ENCODE data around the gene NRG2.

NRG2 gene

DNA sequence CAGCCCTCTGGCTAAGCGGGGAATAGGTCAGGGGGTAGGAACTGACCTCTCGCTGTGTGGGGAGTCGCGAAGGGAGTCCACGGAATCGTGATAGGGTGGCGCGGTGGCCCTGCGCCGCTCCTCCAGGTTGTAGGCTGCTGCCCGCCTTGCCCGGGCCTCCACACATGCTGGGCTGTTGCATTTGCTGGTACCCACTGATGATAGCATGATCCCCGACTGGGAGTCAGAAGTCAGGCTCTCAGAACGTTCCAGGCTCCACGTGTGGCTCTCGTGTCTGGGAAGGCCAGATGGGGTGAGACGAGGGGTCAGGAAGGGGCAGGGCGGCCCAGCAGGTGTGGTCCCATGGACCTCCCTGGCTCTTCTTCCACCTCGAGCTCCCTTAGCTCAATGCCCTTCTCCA is 191.5 kb downstream of the NRG2 start:
- H3K4me3 ChIP-seq (ENCODE audit: low read depth in 1 of 2, low read length in 2 of 2): no peak overlapping the region

DNA sequence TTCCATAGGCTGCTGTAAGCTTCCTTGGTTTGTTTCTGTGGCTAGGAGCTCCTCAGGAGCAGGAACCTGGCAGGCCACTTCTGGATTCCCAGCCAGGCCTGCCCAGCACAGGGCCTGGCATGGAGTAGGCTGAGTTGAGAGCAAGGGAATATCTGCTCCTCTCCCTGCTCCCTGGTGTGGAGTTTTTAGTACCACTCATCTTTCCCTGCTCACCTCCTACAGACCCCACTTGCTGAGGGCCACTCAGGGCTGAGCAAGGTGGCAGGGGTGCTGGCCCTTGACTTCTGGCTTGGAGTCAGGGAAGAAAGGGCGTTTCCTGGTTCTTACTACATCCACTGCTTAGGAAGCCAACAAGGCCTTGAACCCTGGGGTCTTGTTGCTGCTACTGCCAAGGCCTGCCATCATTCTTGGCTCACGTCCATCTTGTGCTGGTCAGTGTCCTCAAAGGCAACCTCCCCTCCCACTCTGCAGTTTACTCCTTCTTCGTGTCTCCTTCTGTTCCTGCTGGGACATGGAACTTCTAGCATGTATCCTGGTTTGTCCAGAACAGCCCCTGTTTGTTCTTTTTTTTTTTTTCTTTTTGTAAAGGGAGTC is 192.6 kb downstream of the NRG2 start:
- H3K4me1 ChIP-seq (ENCODE audit: control insufficient read depth in 1 of 2, insufficient read depth in 2 of 2, low read length in 2 of 2): no peaks in the 10 kb centered on the region
- H3K36me3 ChIP-seq (ENCODE audit: control insufficient read depth in 1 of 2, insufficient read depth in 2 of 2, low read length in 2 of 2): peaks cover 0 to 6% of the 10 kb centered on the region in 2 donors
- no peaks in the 10 kb centered on the region for H3K9me3 ChIP-seq (ENCODE audit: control insufficient read depth in 1 of 2, low read length in 2 of 2)
- no peak overlapping the region for H3K4me3 ChIP-seq (ENCODE audit: low read depth in 1 of 2, low read length in 2 of 2)
- H3K27ac ChIP-seq (ENCODE audit: low read length): no peak overlapping the region
- H3K27me3 ChIP-seq (ENCODE audit: low read depth, low read length): no peaks in the 10 kb centered on the region

More for the DNA sequence above, 191.5 kb downstream of the NRG2 start:
- Histone ChIP-seq H3K27ac (ENCODE audit: low read length) (no peak overlapping the region), H3K9me3 (ENCODE audit: control insufficient read depth in 1 of 2, low read length in 2 of 2) (no peaks in the 10 kb centered on the region), H3K36me3 (ENCODE audit: control insufficient read depth in 1 of 2, insufficient read depth in 2 of 2, low read length in 2 of 2) (peaks cover 0 to 6% of the 10 kb centered on the region in 2 donors), H3K4me1 (ENCODE audit: control insufficient read depth in 1 of 2, insufficient read depth in 2 of 2, low read length in 2 of 2) (no peaks in the 10 kb centered on the region), H3K27me3 (ENCODE audit: low read depth, low read length) (no peaks in the 10 kb centered on the region)

DNA sequence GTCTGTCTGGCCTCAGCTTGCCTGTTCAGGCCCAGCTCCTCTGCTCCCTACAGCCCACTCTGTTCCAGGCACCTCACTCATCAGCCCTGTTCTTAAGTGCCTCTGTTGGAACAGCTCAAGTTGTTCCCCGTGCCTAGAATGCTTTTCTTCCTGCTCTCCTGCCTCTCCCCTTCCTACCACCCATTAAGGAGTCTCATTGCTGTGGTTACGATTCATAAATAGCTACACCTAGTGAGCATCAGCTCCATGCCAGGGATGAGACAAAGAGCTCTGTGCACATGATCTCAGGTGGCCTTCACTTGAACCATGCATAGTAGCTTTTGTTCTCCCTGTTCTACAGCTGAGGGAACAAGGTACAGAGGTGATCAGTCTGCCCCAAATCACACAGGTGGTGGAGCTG is 193.2 kb downstream of the NRG2 start:
- no peaks in the 10 kb centered on the region for H3K27me3 ChIP-seq (ENCODE audit: low read depth, low read length)
- H3K9me3 ChIP-seq (ENCODE audit: control insufficient read depth in 1 of 2, low read length in 2 of 2): no peaks in the 10 kb centered on the region
- H3K4me1 ChIP-seq (ENCODE audit: control insufficient read depth in 1 of 2, insufficient read depth in 2 of 2, low read length in 2 of 2): no peaks in the 10 kb centered on the region
- H3K27ac ChIP-seq (ENCODE audit: low read length): no peak overlapping the region
- H3K4me3 ChIP-seq (ENCODE audit: low read depth in 1 of 2, low read length in 2 of 2): no peak overlapping the region
- H3K36me3 ChIP-seq (ENCODE audit: control insufficient read depth in 1 of 2, insufficient read depth in 2 of 2, low read length in 2 of 2): peaks cover 0 to 6% of the 10 kb centered on the region in 2 donors

DNA sequence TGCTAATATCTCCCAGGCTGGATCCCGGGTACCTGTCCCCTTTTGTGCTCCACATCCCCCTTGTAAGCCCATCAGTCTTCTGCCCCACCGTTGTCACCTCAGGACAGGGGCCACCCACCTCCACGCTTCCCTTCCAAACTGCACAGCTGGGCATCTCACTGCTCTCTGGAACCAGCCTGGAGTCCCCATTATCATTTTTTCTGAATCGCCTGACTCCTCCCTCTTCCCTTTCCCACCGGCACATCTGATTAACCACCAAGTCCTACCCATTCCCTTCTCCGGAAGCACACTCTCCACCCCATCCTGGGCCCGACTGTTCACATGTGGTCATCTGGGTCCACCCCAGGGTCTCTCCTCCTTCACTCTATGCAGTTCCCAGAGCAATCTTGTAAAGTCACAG is 193.6 kb downstream of the NRG2 start:
- no peaks in the 10 kb centered on the region for H3K4me1 ChIP-seq (ENCODE audit: control insufficient read depth in 1 of 2, insufficient read depth in 2 of 2, low read length in 2 of 2)
- H3K27ac ChIP-seq (ENCODE audit: low read length): no peak overlapping the region
- H3K27me3 ChIP-seq (ENCODE audit: low read depth, low read length): no peaks in the 10 kb centered on the region

DNA sequence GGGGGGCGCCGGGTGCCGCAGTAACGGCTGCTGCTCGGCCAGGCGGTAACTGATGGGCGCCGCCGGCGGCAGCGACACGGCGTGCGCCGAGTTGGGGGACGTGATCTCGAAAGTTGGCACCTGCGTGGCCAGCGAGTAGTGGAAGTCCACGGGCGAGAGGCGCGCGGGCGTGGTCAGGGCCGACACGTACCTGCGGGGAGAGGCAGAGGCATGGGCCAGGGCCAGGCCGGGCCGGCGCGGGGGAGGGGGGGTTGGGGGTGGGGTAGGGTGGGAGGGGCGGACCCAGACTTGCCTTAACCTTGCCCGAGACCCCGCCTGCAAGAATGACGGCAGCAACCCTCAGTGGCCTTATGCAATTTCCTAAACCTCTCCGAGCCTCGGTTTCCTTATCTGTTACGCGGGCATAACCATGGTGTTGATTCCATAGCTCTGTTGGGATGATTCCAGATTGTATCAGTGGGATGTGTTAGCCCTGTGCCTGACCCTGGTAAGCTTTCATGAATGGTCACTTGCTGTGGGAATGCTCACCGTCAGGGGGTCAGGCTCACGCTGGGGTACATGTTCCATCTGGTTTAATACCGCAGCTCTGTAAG is 194.5 kb downstream of the NRG2 start:
- no peaks in the 10 kb centered on the region for H3K27me3 ChIP-seq (ENCODE audit: low read depth, low read length)
- no peak overlapping the region for H3K27ac ChIP-seq (ENCODE audit: low read length)
- H3K4me1 ChIP-seq (ENCODE audit: control insufficient read depth in 1 of 2, insufficient read depth in 2 of 2, low read length in 2 of 2): no peaks in the 10 kb centered on the region
- peaks cover 0 to 6% of the 10 kb centered on the region in 2 donors for H3K36me3 ChIP-seq (ENCODE audit: control insufficient read depth in 1 of 2, insufficient read depth in 2 of 2, low read length in 2 of 2)
- H3K4me3 ChIP-seq (ENCODE audit: low read depth in 1 of 2, low read length in 2 of 2): peak overlapping the region; percentile 39 to 56
- no peaks in the 10 kb centered on the region for H3K9me3 ChIP-seq (ENCODE audit: control insufficient read depth in 1 of 2, low read length in 2 of 2)

More for the DNA sequence above, 193.6 kb downstream of the NRG2 start:
- Histone ChIP-seq H3K36me3 (ENCODE audit: control insufficient read depth in 1 of 2, insufficient read depth in 2 of 2, low read length in 2 of 2) (peaks cover 0 to 6% of the 10 kb centered on the region in 2 donors), H3K9me3 (ENCODE audit: control insufficient read depth in 1 of 2, low read length in 2 of 2) (no peaks in the 10 kb centered on the region), H3K4me3 (ENCODE audit: low read depth in 1 of 2, low read length in 2 of 2) (no peak overlapping the region)

DNA sequence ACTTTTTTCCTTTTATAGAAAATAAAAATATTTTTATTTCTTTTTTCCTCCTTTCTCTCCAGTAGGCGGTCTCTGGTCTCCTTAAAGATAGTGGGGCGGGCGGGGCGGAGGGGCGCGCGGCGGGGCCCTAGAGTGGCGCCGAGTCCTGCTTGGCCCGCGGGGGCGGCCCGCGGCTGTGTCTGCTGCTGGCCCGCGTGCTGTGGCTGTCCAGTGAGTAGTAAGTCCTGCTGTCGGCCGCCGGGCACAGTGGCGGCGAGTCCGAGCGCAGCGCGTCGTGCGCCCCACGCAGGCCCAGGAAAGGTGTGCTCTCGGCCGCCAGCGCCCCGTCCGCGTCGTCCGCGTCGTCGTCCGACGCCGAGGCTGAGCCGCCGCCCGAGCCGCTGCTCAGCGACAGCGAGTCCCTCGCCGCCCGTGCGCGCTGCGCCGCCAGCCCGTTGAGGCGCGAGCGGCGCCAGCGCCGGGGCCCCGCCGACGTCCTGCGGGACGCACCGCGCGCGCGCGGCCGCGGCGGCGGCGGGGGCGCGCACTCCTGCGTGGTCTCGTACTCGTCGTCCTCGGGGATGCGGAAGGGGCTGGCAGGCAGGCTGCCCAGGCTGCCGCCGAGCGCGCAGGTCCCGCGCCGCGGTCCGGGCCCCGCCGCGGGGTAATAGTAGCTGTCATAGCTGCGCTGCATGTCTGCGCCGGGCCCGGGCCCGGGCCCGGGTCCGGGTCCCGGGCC is 195.2 kb downstream of the NRG2 start:
- Histone ChIP-seq H3K36me3 (ENCODE audit: control insufficient read depth in 1 of 2, insufficient read depth in 2 of 2, low read length in 2 of 2) (peaks cover 0 to 6% of the 10 kb centered on the region in 2 donors), H3K27ac (ENCODE audit: low read length) (no peak overlapping the region)

DNA sequence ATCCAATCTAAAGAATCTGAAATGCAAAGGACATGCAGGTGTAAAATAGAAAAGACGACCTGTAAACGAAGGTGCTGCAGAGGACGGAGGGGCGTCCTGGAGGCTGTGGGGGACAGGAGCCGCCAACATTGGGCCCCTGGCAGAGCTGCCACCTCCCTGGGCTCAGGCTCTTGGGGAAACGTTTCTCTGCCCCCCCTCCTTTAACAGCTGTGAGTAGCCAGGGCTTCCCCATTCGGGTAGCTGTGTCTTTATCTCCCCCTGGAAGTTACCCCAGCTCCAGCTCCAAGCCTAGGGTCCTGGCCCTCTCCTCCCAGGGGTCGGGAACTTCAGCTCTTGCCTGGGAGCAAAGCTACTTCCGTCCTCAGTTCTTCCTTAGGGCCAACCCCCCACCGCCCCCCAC is 196.0 kb downstream of the NRG2 start:
- Histone ChIP-seq H3K27me3 (ENCODE audit: low read depth, low read length) (no peaks in the 10 kb centered on the region), H3K36me3 (ENCODE audit: control insufficient read depth in 1 of 2, insufficient read depth in 2 of 2, low read length in 2 of 2) (peaks cover 0 to 6% of the 10 kb centered on the region in 2 donors), H3K4me3 (ENCODE audit: low read depth in 1 of 2, low read length in 2 of 2) (no peak overlapping the region), H3K27ac (ENCODE audit: low read length) (no peak overlapping the region), H3K4me1 (ENCODE audit: control insufficient read depth in 1 of 2, insufficient read depth in 2 of 2, low read length in 2 of 2) (no peaks in the 10 kb centered on the region), H3K9me3 (ENCODE audit: control insufficient read depth in 1 of 2, low read length in 2 of 2) (no peaks in the 10 kb centered on the region)

More for the DNA sequence above, 195.2 kb downstream of the NRG2 start:
- no peaks in the 10 kb centered on the region for H3K9me3 ChIP-seq (ENCODE audit: control insufficient read depth in 1 of 2, low read length in 2 of 2)
- peak overlapping the region; percentile 39 to 56 for H3K4me3 ChIP-seq (ENCODE audit: low read depth in 1 of 2, low read length in 2 of 2)
- no peaks in the 10 kb centered on the region for H3K4me1 ChIP-seq (ENCODE audit: control insufficient read depth in 1 of 2, insufficient read depth in 2 of 2, low read length in 2 of 2)
- no peaks in the 10 kb centered on the region for H3K27me3 ChIP-seq (ENCODE audit: low read depth, low read length)

DNA sequence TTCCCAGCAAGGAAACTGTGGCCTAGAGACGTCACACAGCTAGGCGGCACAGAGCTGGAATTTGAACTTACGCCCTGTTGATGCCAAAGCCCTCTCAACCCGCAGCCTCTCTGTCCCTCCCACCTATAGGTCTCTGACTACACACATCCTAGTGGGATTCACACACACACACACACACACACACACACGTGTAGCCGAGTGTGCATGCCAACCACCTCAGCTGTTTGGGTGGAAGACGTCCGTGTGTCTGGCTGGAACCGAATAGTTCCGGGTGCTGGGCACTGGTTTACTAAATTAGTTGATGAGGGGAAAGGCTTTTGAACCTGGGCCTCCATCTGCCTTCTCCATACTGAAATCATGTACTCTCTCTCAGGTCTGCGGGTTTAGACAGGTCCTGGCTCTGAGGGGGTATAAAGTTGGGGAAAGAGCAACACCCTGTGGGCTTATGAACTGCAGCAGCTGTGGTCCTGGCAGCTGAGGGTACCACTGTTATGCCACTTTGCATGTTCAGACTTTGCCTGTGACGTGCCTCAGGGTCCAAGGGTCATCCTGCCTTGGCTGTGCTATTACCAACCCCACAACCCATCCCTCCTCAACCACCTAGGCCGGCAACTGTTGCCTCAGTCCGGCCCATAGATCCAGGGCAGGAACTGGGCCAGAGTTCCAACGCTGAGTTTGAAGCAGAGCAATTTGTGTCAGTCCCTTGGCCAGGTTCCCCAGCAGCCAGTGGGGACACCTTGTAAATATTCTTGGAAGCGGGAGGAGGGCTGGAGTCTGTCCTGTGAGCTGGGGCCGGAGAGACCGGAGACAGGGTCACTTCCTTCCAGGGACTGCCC is 197.0 kb downstream of the NRG2 start:
- H3K27ac ChIP-seq (ENCODE audit: low read length): no peak overlapping the region
- no peak overlapping the region for H3K4me3 ChIP-seq (ENCODE audit: low read depth in 1 of 2, low read length in 2 of 2)
- H3K9me3 ChIP-seq (ENCODE audit: control insufficient read depth in 1 of 2, low read length in 2 of 2): no peaks in the 10 kb centered on the region
- no peaks in the 10 kb centered on the region for H3K27me3 ChIP-seq (ENCODE audit: low read depth, low read length)
- H3K36me3 ChIP-seq (ENCODE audit: control insufficient read depth in 1 of 2, insufficient read depth in 2 of 2, low read length in 2 of 2): no peaks in the 10 kb centered on the region
- H3K4me1 ChIP-seq (ENCODE audit: control insufficient read depth in 1 of 2, insufficient read depth in 2 of 2, low read length in 2 of 2): no peaks in the 10 kb centered on the region

DNA sequence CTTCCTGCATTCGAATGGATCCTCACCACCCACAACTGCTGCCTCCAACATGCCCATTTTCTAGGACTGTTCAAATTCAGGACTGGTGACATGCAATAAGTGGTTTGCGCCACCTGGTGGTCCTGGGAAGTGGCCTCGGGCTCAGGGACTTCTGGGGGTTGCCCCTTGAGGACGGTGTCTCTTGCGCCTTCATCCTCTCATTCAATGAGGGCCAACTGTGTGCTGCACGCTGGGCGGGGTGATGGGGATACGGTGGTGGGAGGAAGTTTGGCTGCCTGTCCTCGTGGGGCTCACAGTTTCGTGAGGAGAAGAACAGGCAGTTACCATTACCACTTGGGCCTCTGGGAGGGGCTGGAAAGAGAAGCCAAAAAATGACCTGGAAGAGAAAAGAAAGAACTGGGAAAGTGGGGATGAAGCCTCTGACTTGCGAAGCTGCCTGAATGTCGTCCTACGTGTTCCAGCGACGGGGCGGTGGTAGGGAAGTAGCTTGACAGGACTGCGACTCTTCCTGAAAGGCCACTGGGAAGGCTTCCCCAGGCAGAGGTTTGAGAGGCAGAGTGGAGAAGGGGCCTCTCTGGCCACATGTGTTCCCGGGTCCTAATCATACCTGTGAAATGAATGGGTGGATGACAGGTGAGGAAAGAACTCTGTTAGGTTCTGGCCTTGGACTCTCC is 198.5 kb downstream of the NRG2 start:
- H3K27ac ChIP-seq (ENCODE audit: low read length): no peak overlapping the region
- no peaks in the 10 kb centered on the region for H3K36me3 ChIP-seq (ENCODE audit: control insufficient read depth in 1 of 2, insufficient read depth in 2 of 2, low read length in 2 of 2)
- H3K4me1 ChIP-seq (ENCODE audit: control insufficient read depth in 1 of 2, insufficient read depth in 2 of 2, low read length in 2 of 2): no peaks in the 10 kb centered on the region

DNA sequence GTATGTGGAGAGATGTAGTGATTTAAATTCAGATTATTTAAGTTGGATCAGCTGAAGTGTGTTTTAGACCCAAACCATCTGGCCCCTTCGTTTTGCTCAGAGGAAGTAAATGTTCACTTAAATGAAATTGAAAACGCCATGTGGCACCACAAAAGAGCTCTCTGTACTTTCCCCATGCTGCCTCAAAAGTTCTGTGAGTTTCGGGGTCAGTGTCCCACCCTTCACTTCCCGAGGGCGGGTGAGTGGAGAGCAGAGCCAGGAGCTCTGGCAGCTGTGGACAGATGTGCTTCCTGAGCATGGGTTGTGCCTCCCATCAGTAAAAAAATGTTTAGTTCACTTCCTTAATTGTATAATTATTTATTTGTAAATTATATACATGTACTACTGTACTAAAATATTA is 199.1 kb downstream of the NRG2 start:
- Histone ChIP-seq H3K36me3 (ENCODE audit: control insufficient read depth in 1 of 2, insufficient read depth in 2 of 2, low read length in 2 of 2) (no peaks in the 10 kb centered on the region), H3K9me3 (ENCODE audit: control insufficient read depth in 1 of 2, low read length in 2 of 2) (no peaks in the 10 kb centered on the region), H3K4me1 (ENCODE audit: control insufficient read depth in 1 of 2, insufficient read depth in 2 of 2, low read length in 2 of 2) (no peaks in the 10 kb centered on the region), H3K4me3 (ENCODE audit: low read depth in 1 of 2, low read length in 2 of 2) (no peak overlapping the region), H3K27ac (ENCODE audit: low read length) (no peak overlapping the region), H3K27me3 (ENCODE audit: low read depth, low read length) (no peaks in the 10 kb centered on the region)

More for the DNA sequence above, 198.5 kb downstream of the NRG2 start:
- Histone ChIP-seq H3K27me3 (ENCODE audit: low read depth, low read length) (no peaks in the 10 kb centered on the region), H3K4me3 (ENCODE audit: low read depth in 1 of 2, low read length in 2 of 2) (no peak overlapping the region), H3K9me3 (ENCODE audit: control insufficient read depth in 1 of 2, low read length in 2 of 2) (no peaks in the 10 kb centered on the region)

Data from muscle layer of duodenum (tissue), 2 donors.